Measurements from ENCODE around the gene CNOT4. TPM values are rescaled to one million over a fixed set of nuclear protein-coding genes. Genes with fewer than 3 reads are reported as not detected.

Gene CNOT4
- total and polyA plus RNA-seq, 2 of the 8 experiments (the other 6 are each of a cell fraction or from before 2014, with no cell fraction given), result 10.9 to 25.8 TPM

DNA sequence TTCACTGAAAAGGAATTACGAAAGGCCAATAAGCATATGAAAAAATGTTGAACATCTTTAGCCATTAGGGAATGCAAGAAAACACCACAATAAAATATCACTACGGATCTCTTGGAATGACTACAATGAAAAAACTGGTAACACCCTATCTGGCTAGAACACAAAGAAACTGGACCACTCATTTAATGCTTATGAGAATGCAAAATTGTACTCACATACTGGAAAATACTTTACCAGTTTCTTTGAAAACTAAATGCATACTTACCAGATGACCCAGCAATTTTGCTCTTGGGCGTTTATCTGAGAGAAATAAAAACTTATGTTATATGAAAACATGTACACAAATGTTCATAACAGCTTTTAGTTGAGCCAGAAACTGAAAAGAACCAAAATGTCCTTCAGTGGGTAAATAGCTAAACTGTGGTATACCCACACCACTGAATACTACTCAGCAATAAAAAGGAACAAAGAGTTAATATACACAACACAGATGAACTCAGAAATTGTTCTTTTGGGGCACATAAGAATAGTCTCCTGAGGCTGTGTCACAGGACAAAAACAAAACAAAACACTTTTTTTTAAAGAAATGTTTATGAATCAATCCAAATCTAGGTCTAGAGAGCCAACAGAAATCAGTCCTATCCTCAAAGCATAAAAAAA, 23.5 kb downstream of the CNOT4 start:
- H3K14ac ChIP-seq (ENCODE audit: insufficient read length), result no peak overlapping the region

More for the DNA sequence above, 23.5 kb downstream of the CNOT4 start:
- Histone ChIP-seq H2BK5ac (ENCODE audit: low read depth, low read length) (no peak overlapping the region), H4K20me1 (replicated peaks in 1 of 2; ENCODE audit: control insufficient read depth in 1 of 2, insufficient read depth in 2 of 2, low read length in 2 of 2) (no peaks in the 10 kb centered on the region), H2AK5ac (ENCODE audit: low read depth, low read length) (no peak overlapping the region), H3K27me3 (replicated peaks in 1 of 4; ENCODE audit: control insufficient read depth in 3 of 4, extremely low read depth in 1 of 4, insufficient read depth in 3 of 4, low read length in 3 of 4) (no peaks in the 10 kb centered on the region), H4K91ac (replicated peaks; ENCODE audit: insufficient read length, low read length) (no peak overlapping the region), H4K5ac (ENCODE audit: insufficient read length, low read depth, low read length) (no peak overlapping the region), H3K23ac (ENCODE audit: insufficient read length) (no peak overlapping the region), H3K9me3 (ENCODE audit: insufficient read depth in 2 of 2, low read depth in 1 of 2, low read length in 1 of 2) (no peaks in the 10 kb centered on the region), H3K27ac (ENCODE audit: low read depth, low read length) (no peak overlapping the region), H3K79me1 (ENCODE audit: low read depth, low read length) (no peaks in the 10 kb centered on the region; the same call in 1 of the 2 replicates), H4K8ac (ENCODE audit: extremely low read depth, insufficient read depth, low read length) (no peak overlapping the region), H3K56ac (replicated peaks; ENCODE audit: insufficient read length, low read depth, low read length) (no peak overlapping the region), H2BK15ac (ENCODE audit: low read length) (no peak overlapping the region), H2AFZ (ENCODE audit: low read length) (no peak overlapping the region), H2BK12ac (ENCODE audit: low read depth, low read length) (no peak overlapping the region), H2BK120ac (replicated peaks; ENCODE audit: low read depth, low read length) (no peak overlapping the region), H3K79me2 (ENCODE audit: control insufficient read depth in 1 of 2, insufficient read depth in 2 of 2, low read length in 2 of 2) (peaks cover 0 to 83% of the 10 kb centered on the region in 2 experiments; a peak in 3 of 4 replicates), H3K23me2 (ENCODE audit: low read depth, low read length) (no peaks in the 10 kb centered on the region), H3K36me3 (ENCODE audit: control insufficient read depth in 2 of 4, insufficient read depth in 4 of 4, low read length in 3 of 4) (no peaks in the 10 kb centered on the region), H3K4ac (replicated peaks; ENCODE audit: insufficient read length, low read depth, low read length) (no peak overlapping the region), H3K4me3 (ENCODE audit: extremely low read depth in 1 of 4, insufficient read depth in 2 of 4, low read depth in 3 of 4, low read length in 4 of 4) (no peak overlapping the region), H2BK20ac (ENCODE audit: low read length) (no peak overlapping the region), H3K4me1 (replicated peaks in 1 of 4; ENCODE audit: control insufficient read depth in 3 of 4, insufficient read depth in 4 of 4, low read length in 3 of 4) (no peaks in the 10 kb centered on the region), H3K4me2 (ENCODE audit: insufficient read depth in 1 of 2, low read depth in 2 of 2, low read length in 2 of 2) (no peak overlapping the region), H3K18ac (ENCODE audit: extremely low read depth, low read length) (no peak overlapping the region), H3K9ac (replicated peaks in 1 of 4; ENCODE audit: extremely low read depth in 1 of 4, low read depth in 3 of 4, low read length in 3 of 4) (no peak overlapping the region)
- CTCF ChIA-PET (ENCODE audit: partially characterized antibody), result no interaction called here
- POLR2A ChIA-PET (ENCODE audit: partially characterized antibody), result interaction anchor here (0.6 kb wide), 1 partner anchor 175 kb away, joined by 3 read pairs; no protein-coding TSS in a partner anchor
- TF ChIP-seq SP4 (IDR thresholded peaks at IDR 0.05; ENCODE audit: low read length), result no peak
- WGBS, 2 experiments (ENCODE audit: extremely low coverage in 1 of 2, insufficient coverage in 1 of 2, insufficient read length in 1 of 2, insufficient replicate concordance in 2 of 2, low coverage in 1 of 2, low lambda C conversion rate in 2 of 2, missing lambda C conversion rate in 1 of 2), result 77% methylated on average over 3 of the region's 3 CpGs; no CpG with 5 or more reads in 1 of the 2 experiments
- FAIRE-seq (no peak), DNase-seq (ENCODE audit: low read depth in 1 of 2, low spot score in 2 of 2) (no peak)
